NCI-H524 (cell line): ENCODE measurements around the gene RPL21.
A peak's percentile ranks its signal among the peaks of the same experiment; 100 is the strongest.
"Not testable (repeated sequence)": the region's sequence is repeated elsewhere in the genome, so short reads cannot be mapped to it uniquely, and the experiment has no call there.

Experiments used
- DNase-seq, 2 experiments: peaks; one replicate each; lab custom pipeline; 2025; lab: John Stamatoyannopoulos, UW

RPL21 gene

DNA sequence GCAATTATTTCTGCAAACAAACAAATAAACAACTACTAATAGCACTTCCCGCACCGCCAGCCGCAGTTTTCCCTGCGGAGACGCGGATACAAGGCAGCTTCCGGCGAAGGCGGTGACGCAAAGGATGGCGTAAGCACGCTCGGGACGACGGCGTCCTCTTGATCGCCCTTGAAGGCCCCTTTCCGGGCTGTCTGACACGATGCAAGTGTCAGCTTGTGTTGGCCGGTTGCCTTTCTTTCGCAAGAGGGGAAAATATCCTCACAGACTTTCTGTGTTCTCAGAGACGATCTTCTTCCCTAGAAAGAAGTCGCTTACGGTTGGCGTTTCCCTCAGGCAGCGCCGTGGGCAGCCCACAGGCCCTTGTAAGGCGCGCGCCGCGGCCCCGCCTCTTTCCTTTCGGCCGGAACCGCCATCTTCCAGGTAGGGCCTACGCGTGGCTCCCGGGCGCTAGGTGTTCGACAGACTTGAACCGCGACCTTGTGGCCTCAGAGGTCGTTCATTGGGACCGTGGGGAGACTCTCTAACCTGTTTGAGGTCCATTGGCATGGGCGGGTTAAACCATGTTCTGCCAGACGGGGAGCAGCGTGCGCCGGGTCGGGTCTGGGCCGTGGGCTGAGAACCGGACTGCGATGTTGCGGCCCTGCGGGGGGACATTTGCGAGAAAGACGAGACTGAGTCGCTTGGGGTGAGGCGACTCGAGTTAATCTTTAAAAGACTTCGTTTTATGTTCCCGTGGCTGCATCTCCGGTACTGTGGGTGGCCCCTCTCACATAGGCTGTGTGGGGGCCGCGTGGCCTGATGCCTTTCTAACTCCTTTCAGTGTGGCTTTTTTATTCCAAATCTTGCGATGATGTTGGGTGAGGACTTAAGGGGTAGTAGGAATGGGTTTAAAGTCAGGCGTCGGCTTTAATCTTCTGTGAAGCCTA is at the start of gene RPL21:
RPL21 (plus strand) TSS at position 393 of the 926 bp plus-strand sequence. CDS start 2,219 bp downstream, outside the sequence.
- DNase-seq, result peak; percentile 95 to 97

DNA sequence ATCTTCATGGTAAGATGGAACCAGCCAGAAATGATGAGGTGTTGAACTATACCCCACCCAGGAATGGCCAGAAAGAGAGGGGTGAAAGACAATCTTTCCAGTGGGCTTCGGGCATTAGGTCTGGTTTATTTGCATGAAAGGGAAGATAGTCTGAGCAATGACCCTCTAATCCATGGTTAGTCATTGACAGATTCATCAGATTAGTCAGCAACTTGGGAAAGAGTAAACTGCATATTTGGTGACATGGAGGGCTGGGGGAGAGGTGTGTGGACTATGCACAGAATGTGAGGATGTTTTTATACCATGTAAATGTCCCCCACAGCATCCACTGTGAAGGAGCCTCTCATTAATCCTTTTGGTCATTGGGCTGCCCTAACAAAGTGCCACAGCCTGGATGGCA is 49.7 kb upstream of the RPL21 start:
- DNase-seq, result no peak

DNA sequence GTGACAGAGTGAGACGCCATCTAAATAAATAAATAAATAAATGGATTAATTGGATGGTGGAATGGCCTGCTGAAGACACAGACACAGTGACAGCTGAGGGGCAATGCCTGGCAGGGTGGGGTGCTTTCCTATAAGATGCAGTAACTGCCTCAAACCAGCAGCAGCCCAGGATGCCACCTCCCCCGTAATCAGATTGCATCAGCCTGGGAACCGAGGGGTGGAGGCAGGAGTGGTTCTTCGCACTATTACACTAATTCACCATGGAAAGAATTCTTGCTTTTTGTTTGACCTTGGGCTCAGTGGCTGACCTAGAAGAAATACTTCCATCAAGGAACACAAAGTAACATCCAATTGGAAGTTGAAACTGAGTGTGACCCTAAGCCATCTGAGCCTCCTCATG is 48.2 kb upstream of the RPL21 start:
- DNase-seq, result no peak

DNA sequence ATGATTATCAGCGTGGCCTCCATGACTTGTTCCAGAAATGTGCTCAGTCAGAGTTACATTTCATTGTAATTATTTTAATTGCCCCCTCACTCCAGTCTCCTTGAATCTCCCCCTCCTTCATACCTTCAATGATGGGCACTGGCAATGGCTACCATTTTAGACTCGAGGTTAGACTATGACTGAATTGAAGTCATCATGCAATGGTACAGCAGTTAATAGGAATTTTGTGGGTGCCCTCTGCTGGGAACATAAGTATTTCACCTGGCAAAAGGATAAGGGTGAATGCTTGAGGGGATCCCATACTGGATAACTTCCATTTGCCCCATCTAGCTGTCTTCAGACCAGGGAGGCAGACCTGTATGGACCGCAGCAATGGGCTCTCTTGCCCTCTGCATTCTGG is 47.5 kb upstream of the RPL21 start:
- DNase-seq, result peak in 1 of 2 experiments; percentile 29

DNA sequence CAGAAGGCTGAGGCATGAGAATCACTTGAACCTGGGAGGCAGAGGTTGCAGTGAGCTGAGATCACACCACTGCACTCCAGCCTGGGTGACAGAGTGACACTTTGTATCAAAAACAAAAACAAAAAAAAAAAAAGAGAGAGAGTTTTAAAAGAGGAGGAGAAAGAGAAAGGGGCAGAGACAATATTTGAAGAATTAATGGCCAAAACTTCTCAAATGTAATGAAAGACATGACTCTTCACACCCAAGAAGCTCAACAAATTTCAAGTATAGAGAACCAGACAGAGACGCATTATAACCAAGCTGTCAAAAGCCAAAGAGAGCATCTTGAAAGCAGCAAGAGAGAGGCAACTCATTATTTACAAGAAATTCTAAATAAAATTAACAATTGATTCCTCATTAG is 42.8 kb upstream of the RPL21 start:
- DNase-seq, result no peak

DNA sequence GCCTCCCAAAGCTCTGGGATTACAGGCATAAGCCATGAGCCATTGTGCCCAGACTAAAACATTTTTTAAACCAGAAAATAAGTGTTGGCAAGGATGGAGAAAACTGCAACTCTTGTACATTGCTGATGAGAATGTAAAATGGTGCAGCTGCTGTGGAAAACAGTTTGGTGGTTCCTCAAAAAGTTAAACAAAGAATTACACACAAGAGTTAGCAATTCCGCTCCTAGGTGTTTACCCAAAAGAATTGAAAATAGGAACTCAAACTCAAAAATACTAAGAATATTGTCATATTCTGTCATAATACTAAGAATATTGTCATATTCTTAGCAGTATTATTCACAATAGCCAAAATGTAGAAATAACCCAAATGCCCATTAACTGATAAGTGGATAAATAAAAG is 40.1 kb upstream of the RPL21 start:
- no peak for DNase-seq

DNA sequence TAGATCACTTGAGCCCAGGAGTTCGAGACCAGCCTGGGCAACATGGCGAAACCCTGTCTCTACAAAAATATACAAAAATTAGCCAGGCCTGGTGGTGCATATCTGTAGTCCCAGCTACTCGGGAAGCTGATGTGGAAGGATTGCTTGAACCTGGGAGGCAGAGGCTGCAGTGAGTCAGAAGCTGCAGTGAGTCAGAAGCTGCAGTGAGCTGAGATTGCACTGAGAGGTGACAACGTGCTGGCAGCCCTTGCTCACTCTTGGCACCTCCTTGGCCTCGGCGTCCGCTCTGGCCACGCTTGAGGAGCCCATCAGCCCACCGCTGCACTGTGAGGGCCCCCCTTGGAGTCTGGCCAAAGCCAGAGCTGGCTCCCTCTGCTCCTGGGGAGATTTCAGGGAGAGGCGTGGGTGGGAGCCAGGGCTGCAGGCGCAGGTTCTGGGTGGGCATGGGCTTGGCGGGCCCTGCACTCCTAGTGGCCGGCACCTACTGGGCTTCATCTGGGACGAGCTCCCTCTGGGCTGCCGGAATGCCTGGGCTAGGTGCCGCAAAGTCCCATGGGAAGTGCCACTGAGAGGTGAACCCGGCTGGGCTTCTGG is 39.5 kb upstream of the RPL21 start:
- no peak for DNase-seq

DNA sequence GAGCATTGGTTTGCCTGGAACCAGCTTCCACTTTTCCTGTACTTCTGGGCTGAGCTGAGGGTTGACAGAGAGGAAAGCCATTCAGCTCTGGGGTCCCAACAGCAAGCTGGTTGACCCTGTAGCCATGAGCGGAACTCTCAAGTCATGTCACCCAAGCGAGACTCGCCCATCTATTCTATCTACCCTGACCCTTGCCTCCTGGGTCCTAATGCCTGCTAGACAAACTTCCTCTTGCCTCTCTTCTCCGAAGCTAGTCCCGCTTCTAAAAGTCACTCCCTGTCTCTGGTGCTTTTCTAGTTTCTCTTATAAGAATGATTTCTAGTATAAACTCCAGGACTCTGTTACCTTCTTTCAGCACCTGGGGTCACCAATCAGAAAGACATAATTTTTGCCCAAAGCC is 38.0 kb upstream of the RPL21 start:
- DNase-seq, result not testable (repeated sequence)

DNA sequence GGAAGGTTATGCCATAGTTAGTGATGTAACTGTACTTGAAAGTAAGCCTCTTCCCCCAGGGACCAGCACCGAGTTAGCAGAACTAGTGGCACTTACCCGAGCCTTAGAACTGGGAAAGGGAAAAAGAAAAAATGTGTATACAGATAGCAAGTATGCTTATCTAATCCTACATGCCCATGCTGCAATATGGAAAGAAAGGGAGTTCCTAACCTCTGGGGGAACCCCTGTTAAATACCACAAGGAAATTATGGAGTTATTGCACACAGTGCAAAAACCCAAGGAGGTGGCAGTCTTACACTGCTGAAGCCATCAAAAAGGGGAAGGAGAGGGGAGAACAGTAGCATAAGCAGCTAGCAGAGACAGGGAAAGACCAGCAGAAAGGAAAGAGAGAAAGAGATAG is 33.6 kb upstream of the RPL21 start:
- not testable (repeated sequence) for DNase-seq

DNA sequence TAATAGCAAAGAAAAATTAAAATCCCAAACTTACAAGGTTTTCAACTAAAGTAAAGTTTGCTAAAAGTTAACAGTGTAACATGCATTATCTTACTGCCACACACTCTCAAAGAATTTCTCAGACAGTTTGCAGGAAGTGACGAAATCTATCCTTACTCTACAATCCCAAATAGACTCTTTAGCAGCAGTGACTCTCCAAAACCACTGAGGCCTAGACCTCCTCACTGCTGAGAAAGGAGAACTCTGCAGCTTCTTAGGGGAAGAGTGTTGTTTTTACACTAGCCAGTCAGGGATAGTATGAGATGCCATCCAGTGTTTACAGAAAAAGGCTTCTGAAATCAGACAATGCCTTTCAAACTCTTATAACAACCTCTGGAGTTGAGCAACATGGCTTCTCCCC is 32.5 kb upstream of the RPL21 start:
- not testable (repeated sequence) for DNase-seq

DNA sequence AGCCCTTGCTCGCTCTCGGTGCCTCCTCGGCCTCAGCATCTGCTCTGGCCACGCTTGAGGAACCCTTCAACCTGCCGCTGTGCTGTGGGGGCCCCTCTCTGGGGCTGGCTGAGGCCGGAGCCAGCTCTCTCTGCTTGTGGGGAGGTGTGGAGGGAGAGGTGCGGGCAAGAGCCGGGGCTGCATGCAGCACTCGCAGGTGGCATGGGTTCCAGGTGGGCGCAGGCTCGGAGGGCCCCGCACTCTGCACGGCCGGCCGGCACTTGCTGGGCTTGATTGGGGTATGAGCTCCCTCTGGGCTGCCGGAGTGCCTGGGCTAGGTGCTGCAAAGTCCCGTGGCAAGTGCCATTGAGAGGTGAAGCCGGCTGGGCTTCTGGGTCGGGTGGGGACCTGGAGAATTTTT is 31.7 kb upstream of the RPL21 start:
- no peak for DNase-seq

DNA sequence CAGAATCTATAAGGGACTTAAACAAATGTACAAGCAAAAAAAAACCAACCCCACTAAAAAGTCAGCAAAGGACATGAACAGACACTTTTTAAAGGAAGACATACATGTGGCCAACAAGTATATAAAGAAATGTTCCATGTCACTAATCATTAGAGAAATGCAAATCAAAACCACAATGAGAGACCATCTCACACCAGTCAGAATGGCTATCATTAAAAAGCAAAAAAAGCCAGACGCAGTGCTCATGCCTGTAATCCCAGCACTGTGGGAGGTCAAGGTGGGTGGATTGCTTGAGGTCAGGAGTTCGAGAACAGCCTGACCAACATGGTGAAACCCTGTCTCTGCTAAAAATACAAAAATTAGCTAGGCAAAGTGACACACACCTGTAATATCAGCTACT is 29.3 kb upstream of the RPL21 start:
- not testable (repeated sequence) for DNase-seq

DNA sequence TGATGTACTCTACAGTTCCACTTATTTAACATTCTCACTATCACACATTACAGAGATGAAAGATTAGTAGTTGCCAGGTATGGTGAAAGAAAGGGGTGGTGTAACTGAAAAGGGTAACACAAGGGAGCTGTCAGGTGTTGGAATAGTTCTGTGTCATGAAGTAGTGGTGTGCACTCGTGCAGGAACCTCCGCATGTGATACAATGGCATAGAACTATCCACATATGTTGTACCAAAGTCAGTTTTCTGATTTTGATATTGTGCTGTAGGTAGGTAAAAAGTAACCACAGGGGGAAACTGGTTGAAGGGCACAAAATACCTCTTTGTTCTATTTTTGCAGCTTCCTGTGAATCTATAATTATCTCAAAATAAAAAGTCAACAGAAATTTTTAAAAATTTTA is 24.4 kb upstream of the RPL21 start:
- DNase-seq, result no peak

DNA sequence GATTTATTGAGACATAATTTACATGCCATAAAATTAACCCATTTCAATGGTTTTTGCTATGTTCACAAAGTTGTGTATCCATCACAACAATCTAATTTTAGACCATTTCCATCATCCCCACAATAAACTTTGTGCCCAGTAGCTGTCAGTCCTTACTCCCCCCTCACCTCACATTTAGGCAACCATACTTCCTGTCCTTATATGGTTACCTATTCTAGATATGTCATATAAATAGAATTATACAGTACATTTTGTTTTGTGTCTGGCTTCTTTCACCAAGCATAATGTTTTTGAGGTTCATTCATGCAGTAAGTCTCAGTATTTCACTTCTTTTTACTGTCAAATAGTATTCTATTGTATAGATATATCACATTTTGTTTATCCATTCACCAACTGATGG is 23.2 kb upstream of the RPL21 start:
- no peak for DNase-seq

DNA sequence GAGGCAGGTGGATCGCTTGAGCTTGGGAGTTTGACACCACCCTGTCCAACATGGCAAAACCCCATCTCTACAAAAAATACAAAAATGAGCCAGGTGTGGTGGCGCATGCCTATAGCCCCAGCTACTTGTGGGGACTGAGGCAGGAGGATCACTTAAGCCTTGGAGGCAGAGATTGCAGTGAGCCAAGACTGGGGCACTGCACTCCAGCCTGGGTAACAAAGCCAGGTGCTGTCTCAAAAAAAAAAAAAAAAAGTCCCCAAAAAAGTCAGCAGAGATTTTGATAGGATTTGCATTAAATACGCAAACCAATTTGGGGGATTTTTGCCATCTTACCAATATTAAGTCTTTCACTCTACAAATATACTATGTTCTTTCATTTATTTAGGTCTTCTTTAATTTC is 21.7 kb upstream of the RPL21 start:
- no peak for DNase-seq

DNA sequence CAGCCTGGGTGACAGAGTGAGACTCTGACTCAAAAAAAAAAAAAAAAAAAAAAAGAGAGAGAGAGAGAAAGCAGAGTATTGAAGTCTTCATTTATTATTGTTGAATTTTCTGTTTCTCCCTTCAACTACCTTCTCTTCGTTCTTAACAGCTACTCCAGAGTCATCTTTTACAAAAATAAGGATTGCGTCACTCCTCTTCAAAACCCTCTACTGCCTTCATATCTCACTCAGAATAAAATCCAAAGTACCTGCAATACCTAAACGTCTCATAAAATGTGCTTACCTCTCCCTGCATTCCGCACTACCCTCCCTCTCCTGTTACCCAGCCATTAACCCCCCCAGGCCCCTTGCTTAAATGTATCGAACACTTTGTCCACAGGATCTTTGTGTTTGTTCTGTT is 17.4 kb upstream of the RPL21 start:
- no peak for DNase-seq

DNA sequence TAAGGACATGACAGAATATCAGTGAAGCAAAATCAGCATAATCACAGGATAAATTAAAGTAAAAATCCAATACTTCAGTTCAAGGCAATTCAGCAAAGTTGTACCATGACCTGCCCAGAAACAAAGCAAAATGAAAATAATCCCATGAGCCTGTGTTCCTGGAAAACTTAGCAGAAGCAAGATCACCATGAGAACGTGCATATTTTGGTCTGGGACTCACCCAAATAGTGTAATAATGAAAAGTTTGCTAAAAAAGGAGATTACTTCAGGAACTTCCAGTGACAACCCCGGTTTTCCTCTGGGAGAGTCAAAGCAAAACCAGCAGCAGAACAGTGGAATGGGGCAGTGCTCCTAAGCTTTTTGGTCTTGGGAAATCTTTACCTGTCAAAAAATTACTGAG is 14.9 kb upstream of the RPL21 start:
- no peak for DNase-seq

DNA sequence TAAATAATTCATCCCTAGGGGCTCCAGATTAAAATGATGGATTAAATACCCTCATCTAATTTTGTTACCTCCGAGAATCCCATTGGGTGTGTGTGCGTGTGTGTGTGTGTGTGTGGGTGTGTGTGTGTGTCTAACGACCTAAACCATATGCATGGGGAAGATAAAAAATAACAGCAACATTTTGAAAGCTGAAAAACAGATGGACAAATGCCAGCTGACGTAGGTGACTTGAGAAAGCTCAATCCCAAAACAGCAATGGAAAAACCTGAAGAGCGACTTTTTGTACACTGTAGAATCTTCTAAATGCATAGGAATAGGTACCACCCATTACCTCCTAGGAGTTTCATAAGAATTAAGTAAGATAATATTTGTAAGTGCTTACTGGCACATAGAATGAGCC is 8.7 kb upstream of the RPL21 start:
- no peak for DNase-seq

DNA sequence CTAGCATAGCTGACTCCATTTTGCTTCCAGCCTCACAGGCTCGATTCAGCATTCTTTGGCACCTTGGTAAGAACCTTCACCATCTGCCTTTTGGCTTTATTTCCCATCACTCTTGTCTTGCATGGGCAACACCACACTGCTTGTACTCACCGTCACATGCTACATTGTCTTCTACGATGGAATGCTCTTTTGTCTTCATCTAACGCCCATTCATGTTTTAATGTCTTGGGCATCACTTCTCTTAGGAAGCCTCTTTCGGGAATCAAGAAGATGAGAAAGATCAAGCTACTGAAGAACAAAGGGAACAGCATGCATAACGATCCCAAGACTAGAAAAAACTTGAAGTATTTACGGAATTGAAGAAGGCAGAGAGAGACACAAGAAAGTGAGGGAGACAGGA is 5.7 kb upstream of the RPL21 start:
- no peak for DNase-seq

DNA sequence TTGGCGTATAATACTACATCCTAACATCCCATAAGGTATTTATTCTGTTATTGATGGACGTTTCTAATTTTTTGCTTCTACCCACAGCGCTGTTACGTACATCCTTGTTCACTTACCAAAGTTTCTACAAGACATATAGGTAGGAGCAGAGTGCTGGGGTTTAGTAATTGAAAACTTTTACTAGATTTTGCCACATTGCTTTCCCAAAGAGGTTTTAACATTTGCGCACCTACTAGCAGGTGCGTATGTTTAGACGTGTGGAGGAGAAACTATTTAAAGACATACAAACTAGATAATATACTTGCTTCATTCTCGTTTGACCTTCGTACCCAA is 559 bp upstream of the RPL21 start:
- DNase-seq, result no peak

DNA sequence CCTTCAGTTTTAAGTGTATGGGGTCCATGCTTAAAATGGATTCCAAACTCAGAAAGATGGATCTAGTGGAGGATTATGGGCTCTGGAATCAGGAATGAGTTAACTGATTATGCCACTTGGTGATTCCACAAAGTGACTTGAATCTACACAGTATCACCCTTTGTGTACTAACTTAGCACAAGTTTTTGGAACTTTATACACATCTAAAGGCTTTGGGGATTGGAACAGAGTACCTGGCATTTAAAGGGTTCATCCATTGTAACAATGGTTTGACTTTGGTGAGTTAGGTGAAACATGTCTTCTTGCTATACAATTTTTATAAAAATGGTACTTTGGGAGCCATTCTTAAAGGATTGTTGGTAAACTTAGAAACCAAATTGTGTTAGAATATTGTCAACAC is 1.1 kb downstream of the RPL21 start:
- no peak for DNase-seq

DNA sequence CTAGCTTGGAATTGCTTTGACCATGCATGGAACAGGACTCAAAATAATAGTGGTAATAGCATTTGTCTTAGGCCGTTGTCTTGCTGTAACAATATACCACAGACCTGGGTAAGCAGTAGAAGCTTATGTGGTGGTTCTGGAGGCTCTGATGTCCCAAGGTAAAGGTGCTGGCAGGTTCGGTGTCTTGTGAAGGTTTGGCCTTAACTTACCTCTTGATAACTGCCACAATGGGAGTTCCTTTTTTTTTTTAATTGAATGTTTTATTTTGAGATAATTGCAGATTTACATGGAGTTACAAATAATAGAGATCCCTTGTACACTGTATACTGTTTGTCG is 5.8 kb downstream of the RPL21 start:
- no peak for DNase-seq

DNA sequence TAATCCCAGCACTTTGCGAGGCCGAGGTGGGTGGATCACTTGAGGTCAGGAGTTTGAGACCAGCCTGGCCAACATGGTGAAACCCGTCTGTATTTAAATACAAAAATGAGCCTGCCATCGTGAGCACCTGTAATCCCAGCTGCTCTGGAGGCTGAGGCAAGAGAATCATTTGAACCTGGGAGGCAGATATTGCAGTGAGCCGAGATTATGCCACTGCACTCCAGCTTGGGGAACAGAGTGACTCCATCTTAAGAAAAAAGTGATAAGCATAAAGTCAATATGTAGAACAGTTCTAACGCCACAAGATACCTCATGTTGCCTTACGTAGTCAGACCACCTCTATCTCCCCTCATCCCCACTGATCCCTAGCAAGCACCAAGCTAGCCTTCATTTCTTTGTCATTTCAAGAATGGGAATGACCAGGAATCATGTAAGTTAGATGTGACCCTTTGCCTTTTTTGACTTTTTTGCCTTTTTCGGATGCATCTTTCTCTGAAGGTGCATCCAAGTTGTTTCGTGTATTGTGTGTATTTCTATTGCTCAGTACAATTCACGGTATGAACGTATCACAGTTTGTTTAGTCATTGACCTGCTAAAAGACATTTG is 6.4 kb downstream of the RPL21 start:
- no peak for DNase-seq
